Testis (tissue), 2 donors: ENCODE results near the gene PRIM2.

Experiments used
- CTCF ChIP-seq, 3 experiments: fragments of 450-650 bp in 2 of 3; fragments of 200-600 bp in 1 of 3; sonication (generic) in 1 of 3; IDR thresholded peaks; one replicate each; pipeline ENCODE4 v1.5.1; 2016 to 2019; ENCODE audit warnings: antibody characterized with exemption in 3 of 3, mild to moderate bottlenecking in 2 of 3, moderate library complexity in 1 of 3
- POLR2A ChIP-seq: fragments of 450-650 bp; IDR thresholded peaks from one replicate; pipeline ENCODE4 v1.6.1; 2017; ENCODE audit warnings: antibody characterized with exemption, mild to moderate bottlenecking, moderate library complexity

- TF ChIP-seq CTCF (IDR thresholded peaks at IDR 0.05): no peak
- no peak for TF ChIP-seq POLR2A
These were observed 18.7 kb upstream of the PRIM2 start for GRCh38 chr6:57298741-57299140.
